Activated effector memory CD4-positive, alpha-beta T cell treated with Interleukin-2 at 50 U/mL for 16 hours (primary cell): ENCODE results near the gene RNF26.

ENCODE experiments used
- DNase-seq: peaks from one replicate; pipeline ENCODE4 v3.0.0-alpha.2; 2020

Gene RNF26

GRCh38 chr11:119334174-119334930 is at the start of gene RNF26:
Gene RNF26 (plus strand): TSS chr11:119334527. CDS start chr11:119335123, 596 bp downstream.
- peak; percentile 89 for DNase-seq

- DNase-seq: no peak
Measured at GRCh38 chr11:119285431-119285830, 48.9 kb upstream of the RNF26 start.

GRCh38 chr11:119288219-119288618 is 46.1 kb upstream of the RNF26 start:
- no peak for DNase-seq

GRCh38 chr11:119290894-119291497 is 43.3 kb upstream of the RNF26 start:
- DNase-seq: no peak

- no peak for DNase-seq
Measured at GRCh38 chr11:119293461-119293860, 40.9 kb upstream of the RNF26 start.

- DNase-seq: no peak
Measured at GRCh38 chr11:119295178-119295577, 39.1 kb upstream of the RNF26 start.

- DNase-seq: no peak
Measured at GRCh38 chr11:119297938-119298337, 36.4 kb upstream of the RNF26 start.

GRCh38 chr11:119298726-119299125 is 35.6 kb upstream of the RNF26 start:
- DNase-seq: no peak

- no peak for DNase-seq
Measured at GRCh38 chr11:119299416-119299815, 34.9 kb upstream of the RNF26 start.

- DNase-seq: no peak
Measured at GRCh38 chr11:119300198-119300964, 33.9 kb upstream of the RNF26 start.

- no peak for DNase-seq
Measured at GRCh38 chr11:119303227-119303718, 31.1 kb upstream of the RNF26 start.

- DNase-seq: no peak
Measured at GRCh38 chr11:119305556-119306372, 28.6 kb upstream of the RNF26 start.

GRCh38 chr11:119306373-119306890 is 27.9 kb upstream of the RNF26 start:
- DNase-seq: no peak

GRCh38 chr11:119307219-119307618 is 27.1 kb upstream of the RNF26 start:
- no peak for DNase-seq

- DNase-seq: no peak
Measured at GRCh38 chr11:119307974-119308373, 26.4 kb upstream of the RNF26 start.

- DNase-seq: no peak
Measured at GRCh38 chr11:119309411-119309810, 24.9 kb upstream of the RNF26 start.

GRCh38 chr11:119309953-119310681 is 24.2 kb upstream of the RNF26 start:
- no peak for DNase-seq

GRCh38 chr11:119310682-119311052 is 23.7 kb upstream of the RNF26 start:
- DNase-seq: no peak

GRCh38 chr11:119314726-119315125 is 19.6 kb upstream of the RNF26 start:
- DNase-seq: no peak

GRCh38 chr11:119315131-119316015 is 19.0 kb upstream of the RNF26 start:
- DNase-seq: no peak
